Frontal cortex (tissue), 4 donors: Measurements from ENCODE around the gene RNF149. TPM values are rescaled to one million over a fixed set of nuclear protein-coding genes. Genes with fewer than 3 reads are reported as not detected.
"Not testable (repeated sequence)": the region's sequence is repeated elsewhere in the genome, so short reads cannot be mapped to it uniquely, and the experiment has no call there.

Source experiments
- DNase-seq, 2 donors: peaks; one replicate each; pipeline ENCODE4 v3.0.0; 2012; ENCODE audit warnings: low spot score in 2 of 2
- FAIRE-seq: peaks from 2 replicates; lab custom pipeline; 2012; peaks lifted over from hg19 to GRCh38; lab: Jason Lieb, UNC
- total RNA-seq: library from RNA; depleted of rRNA; stranded (reverse); fragments of >200 nt; gene quantifications from one replicate; pipeline ENCODE4 v1.2.3, GENCODE V29; 2014
- donor health status: control.
- donor health status: control.
- donor health status: control.

Gene RNF149
- total RNA-seq, 1 donor from 2014 or later = 45.2 TPM

DNA sequence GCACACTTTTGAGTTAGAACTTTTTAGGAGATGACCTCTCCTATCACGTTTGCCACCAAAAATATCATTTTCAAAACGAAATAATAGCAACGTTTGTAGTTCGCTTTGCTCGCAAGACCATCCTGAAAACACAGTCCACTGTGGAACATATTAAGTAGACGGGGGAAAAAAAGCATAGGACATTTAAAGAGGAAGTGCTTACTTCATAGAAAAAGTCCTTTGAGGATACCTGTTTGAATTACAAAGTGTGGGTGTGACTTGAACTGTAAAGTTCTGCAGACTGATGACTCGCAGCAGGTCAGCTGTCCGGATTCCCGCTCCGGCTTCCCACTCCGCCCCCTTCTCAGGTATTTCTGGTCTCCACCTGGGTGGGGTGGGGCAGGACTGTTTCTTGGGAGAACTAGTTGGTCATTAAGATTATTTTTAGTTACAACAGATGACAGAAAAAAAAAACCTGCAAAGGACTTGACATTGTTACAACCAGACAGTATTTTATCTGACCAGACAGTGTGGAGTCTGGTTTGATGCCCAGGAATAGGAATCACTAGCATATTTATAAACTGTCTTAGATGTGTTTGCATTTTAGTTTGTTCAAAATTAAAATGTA, 42.5 kb downstream of the RNF149 start:
- DNase-seq (no peak), FAIRE-seq (no peak)

- FAIRE-seq = no peak
- DNase-seq = no peak
These were observed 44.1 kb downstream of the RNF149 start for GRCh38 chr2:101264360-101264939.

DNA sequence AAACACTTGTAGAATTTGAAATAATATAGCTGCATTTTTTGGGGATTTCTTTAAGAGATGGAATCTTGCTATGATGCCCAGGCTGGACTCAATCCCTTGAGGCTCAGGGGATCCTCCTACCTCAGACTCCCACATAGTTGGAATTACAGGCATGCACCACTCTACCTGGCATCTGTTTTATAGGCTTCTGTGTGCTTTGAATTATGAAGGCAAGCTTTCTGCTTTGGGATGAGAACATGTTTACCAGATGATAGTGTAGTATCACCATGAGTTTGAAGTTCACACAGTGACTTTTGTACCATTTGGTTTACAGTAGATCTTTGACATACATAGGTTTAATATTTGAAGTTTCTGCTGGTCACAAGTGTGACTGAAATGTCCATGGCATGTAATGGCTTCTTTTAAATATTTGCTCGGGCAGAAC, 45.1 kb downstream of the RNF149 start:
- FAIRE-seq (no peak), DNase-seq (no peak)

DNA sequence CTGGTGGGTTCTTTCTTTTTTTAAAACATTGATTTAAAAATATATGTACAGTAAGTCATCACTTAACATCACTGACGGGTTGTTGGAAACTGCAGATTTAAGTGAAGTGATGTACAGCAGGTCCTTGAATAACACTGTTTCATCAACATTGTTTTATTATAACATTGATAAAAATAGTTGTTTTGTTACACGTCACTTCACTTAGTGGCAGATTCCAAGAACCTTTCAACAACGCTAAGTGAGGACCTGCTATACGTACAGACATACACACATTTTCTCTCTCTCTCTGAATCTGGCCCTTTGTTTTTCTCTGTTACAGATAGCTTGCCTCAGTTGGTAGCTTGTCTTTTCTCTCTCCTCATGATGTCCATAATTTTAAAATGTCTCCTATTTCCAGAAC, 46.4 kb downstream of the RNF149 start:
- DNase-seq (no peak), FAIRE-seq (no peak)

DNA sequence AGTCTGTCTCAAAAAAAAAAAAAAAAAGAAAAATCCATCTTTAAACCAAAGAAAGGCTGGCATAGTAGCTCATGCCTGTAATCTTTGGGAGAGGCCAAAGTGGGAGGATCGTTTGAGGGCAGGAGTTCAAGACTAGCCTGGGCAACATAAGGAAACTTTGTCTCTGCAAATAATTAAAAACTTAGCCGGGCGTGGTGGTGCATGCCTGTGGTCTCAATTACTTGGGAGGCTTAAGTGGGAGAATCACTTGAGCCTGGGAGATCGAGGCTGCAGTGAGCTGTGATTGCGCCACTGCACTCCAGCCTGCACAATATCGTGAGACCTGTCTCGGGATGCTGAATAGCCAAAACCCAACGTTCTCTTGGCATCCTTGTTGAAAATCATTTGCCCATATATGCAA, 49.7 kb downstream of the RNF149 start:
- no peak for DNase-seq
- no peak for FAIRE-seq

DNA sequence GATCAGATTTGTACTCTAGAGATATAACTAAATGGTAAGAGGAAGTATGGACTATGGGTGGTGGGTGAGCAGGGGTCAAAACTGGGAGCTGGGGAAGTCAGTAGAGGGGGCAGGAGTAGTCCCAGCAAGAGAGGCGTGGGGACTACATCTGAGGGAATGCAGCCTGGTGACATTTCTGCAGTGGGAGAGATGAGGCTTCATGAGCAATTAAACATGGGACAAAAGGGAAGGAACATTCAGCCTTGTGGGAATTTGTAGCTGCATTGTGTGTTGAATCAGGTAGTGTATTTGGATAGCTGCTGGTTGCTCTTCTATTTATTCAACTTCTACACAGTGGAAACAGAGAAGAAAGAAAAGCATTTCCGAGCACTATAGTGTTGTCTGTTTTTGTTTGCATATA, 52.2 kb downstream of the RNF149 start:
- FAIRE-seq = no peak
- DNase-seq = no peak

GRCh38 chr2:101255501-101255900, 53.0 kb downstream of the RNF149 start:
- no peak for DNase-seq
- FAIRE-seq = no peak

DNA sequence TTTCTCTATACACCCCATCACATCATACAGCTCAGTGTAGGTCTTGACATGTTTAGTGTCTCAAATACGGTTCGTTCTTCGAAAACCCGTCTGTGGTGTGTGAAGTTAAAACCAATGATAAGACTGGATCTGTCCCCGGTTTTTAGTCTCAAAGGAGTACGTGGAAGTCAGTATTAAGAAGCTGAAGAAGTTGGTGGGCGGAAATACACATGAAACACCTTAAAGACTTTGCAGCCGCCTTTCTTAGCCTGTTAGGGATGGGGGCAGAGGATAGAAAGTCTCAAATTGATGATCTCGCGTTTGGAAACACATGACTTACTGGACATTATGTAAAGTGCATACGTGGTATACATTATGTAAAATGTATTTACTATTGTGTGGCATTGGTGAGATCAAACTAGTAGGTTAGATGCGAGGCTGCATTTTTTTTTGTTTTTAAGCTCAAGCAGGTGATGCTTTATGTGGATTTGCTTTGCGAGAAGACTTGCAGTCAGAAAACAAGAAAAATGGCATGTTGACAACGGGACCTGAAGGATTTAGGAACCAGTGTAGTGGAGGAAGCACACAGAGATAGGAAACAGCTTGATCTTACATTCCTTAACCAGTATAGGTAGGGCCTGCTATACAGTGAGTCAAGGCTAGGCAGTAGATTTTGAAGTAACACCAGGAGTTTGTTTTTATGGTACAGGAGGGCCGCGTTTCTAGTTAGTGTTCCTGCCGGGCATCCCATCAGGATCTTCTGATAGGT, 54.6 kb downstream of the RNF149 start:
- no peak for FAIRE-seq
- DNase-seq = no peak

GRCh38 chr2:101253013-101253702, 55.3 kb downstream of the RNF149 start:
- peak; percentile 46 to 59 for DNase-seq
- FAIRE-seq = no peak

- peak; percentile 95 to 97 for DNase-seq
- no peak for FAIRE-seq
These were observed 56.0 kb downstream of the RNF149 start, which contains the start of gene CNOT11 for GRCh38 chr2:101252408-101253012. CNOT11 (plus strand) TSS chr2:101252886; CDS start chr2:101252965, 79 bp downstream.

GRCh38 chr2:101251844-101252407, 56.6 kb downstream of the RNF149 start:
- FAIRE-seq = no peak
- no peak for DNase-seq

DNA sequence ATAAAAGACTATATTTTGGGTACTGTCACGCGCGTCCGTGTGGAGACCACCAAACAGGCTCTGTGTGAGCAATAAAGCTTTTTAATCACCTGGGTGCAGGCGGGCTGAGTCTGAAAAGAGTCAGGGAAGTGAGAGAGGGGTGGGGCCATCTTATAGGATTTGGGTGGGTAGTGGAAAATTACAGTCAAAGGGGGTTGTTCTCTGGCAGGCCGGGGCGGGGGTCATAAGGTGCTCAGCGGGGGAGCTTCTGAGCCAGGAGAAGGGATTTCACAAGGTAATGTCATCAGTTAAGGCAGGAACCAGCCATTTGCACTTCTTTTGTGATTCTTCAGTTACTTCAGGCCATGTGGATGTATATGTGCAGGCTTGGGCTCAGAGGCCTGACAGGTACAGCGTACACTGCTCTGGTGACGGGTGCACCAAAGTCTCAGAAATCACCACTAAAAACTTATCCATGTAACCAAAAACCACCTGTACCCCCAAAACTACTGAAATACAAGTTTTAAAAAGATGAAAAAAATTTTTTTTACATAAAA, 57.2 kb downstream of the RNF149 start:
- not testable (repeated sequence) for FAIRE-seq

GRCh38 chr2:101249826-101250225, 58.7 kb downstream of the RNF149 start:
- DNase-seq (no peak), FAIRE-seq (no peak)

More for the DNA sequence above, 57.2 kb downstream of the RNF149 start:
- DNase-seq = not testable (repeated sequence)

GRCh38 chr2:101248756-101249155, 59.7 kb downstream of the RNF149 start:
- not testable (repeated sequence) for FAIRE-seq, DNase-seq

- FAIRE-seq, DNase-seq: not testable (repeated sequence)
These were observed 63.0 kb downstream of the RNF149 start for GRCh38 chr2:101245468-101245867.

- DNase-seq, FAIRE-seq: not testable (repeated sequence)
These were observed 63.6 kb downstream of the RNF149 start for GRCh38 chr2:101244899-101245298.

DNA sequence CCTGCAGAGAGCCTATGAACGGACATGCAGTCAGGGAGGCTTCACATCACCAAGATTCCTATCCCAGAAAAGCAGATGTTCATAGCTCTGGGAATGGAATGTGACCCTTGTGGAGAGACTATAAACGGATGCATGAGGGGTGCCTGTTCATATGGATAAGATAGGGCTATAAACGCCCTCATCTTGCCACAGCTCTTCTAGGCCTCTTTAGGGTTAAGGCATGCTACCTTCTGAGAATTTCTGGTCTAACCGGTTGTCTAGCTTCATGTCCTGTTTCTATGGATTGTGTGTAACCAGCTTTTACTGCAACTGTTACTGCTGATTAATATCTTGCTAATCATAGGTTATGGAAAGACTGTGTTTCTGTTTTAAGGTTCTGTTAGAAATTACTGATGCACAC, 64.1 kb downstream of the RNF149 start:
- FAIRE-seq, DNase-seq: not testable (repeated sequence)

DNA sequence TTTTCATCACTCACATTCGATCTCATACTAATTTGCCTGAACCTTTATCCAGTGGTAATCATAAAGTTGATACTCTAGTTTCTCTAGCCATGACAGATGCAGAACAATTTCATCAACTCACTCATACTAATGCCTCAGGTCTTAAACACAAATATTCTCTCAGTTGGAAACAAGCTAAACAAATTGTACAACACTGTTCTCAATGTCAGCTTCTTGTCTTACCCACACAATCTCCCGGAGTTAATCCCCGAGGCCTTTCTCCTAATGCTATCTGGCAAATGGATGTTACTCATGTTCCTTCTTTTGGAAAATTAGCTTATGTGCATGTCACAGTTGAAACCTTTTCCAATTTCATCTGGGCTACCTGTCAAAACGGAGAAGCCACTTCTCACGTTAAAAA, 67.3 kb downstream of the RNF149 start:
- FAIRE-seq (no peak), DNase-seq (no peak)

- DNase-seq, FAIRE-seq: not testable (repeated sequence)
These were observed 67.8 kb downstream of the RNF149 start for GRCh38 chr2:101240694-101241093.
